Measurements from ENCODE around the gene ABL2. TPM values are rescaled to one million over a fixed set of nuclear protein-coding genes. Genes with fewer than 3 reads are reported as not detected.
A peak's percentile ranks its signal among the peaks of the same experiment; 100 is the strongest.

The ABL2 gene
- polyA plus RNA-seq, 2 of the 4 experiments (the other 2 are of a cell fraction): 12.4 TPM

GRCh38 chr1:179080866-179081686, 148.4 kb downstream of the ABL2 start:
- ATAC-seq (no peak; a peak in 1 of 6 replicates), FAIRE-seq (no peak)
- POLR2A ChIA-PET: interaction anchor here (0.7 to 1.6 kb wide), 4 partner anchors 40 to 542 kb away, joined by 3 to 6 read pairs (median 4); partner anchors contain the start of genes AXDND1 and SOAT1

DNA sequence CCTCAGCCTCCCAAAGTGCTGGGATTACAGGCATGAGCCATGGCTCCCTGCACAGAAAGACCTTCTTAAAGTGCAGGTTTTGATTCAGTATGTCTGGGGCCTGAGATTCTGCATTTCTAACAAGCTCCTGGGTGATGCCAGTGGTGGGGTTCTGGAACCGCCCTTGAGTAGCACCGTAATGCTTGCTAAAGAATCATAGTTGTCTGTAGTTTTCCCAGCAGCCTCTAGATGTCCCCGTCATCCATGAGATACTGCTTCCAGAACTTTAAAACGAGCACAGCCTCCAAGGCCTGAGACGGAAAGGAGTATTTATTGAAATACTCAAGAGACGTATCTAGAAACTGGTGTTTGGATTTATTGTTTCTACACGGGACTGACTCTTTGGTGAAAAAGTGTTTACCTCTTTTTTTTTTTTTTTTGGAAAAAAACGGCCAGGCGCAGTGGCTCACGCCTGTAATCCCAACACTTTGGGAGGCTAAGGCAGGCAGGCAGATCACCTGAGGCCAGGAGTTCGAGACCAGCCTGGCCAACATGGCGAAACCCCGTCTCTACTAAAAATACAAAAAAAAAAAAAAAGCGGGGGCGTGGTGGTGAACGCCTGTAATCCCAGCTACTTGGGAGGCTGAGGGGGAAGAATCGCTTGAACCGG, 150.2 kb downstream of the ABL2 start:
- POLR2A ChIA-PET: interaction anchor here (0.6 kb wide), 1 partner anchor 147 kb away, joined by 6 read pairs; no protein-coding TSS in a partner anchor
- 52% methylated on average over 17 of the region's 18 CpGs for WGBS (ENCODE audit: missing lambda C conversion rate)
- CTCF ChIA-PET: interaction anchor here (0.6 to 6.2 kb wide), 45 partner anchors 9 to 733 kb away, joined by 3 to 28 read pairs (median 4); partner anchors contain the start of gene SOAT1
- Histone ChIP-seq H3K4me3 (no peak overlapping the region), H3K4me2 (no peak overlapping the region), H3K27ac (no peak overlapping the region), H3K9me3 (no peaks in the 10 kb centered on the region), H3K4me1 (peaks cover 23% of the 10 kb centered on the region; the same call in 1 of the 3 replicates)
- TF ChIP-seq KDM5A (IDR thresholded peaks at IDR 0.05): no peak
- TF ChIP-seq ZFP36 (IDR thresholded peaks at IDR 0.05; ENCODE audit: borderline replicate concordance, partially characterized antibody): no peak
- TF ChIP-seq HOXB13 (CRISPR knock-in tag; IDR thresholded peaks at IDR 0.05; ENCODE audit: low read depth): no peak
- TF ChIP-seq RCOR1 (IDR thresholded peaks at IDR 0.05; ENCODE audit: low read depth, low read length): no peak
- TF ChIP-seq HOXB5 (CRISPR knock-in tag; IDR thresholded peaks at IDR 0.05): no peak
- no peak for TF ChIP-seq PHF8 (IDR thresholded peaks at IDR 0.05; ENCODE audit: borderline replicate concordance, low read depth)
- TF ChIP-seq CBX2 (IDR thresholded peaks at IDR 0.05; ENCODE audit: borderline replicate concordance, low read depth): no peak
- TF ChIP-seq CHD4 (IDR thresholded peaks at IDR 0.05; ENCODE audit: borderline replicate concordance): no peak
- TF ChIP-seq KDM1A (IDR thresholded peaks at IDR 0.05; ENCODE audit: low read depth): no peak
- no peak for TF ChIP-seq RNF2 (IDR thresholded peaks at IDR 0.05; ENCODE audit: borderline replicate concordance, low read depth)
- TF ChIP-seq SMC3 (IDR thresholded peaks at IDR 0.05): peak; percentile 72
- no peak for TF ChIP-seq TP53 (CRISPR knock-in tag; IDR thresholded peaks at IDR 0.05)
- no peak for TF ChIP-seq POLR2AphosphoS2 (conservative IDR thresholded peaks at IDR 0.05; ENCODE audit: low read length)
- TF ChIP-seq RAD21 (conservative IDR thresholded peaks at IDR 0.05 in 1 of 2, IDR thresholded peaks at IDR 0.05 in 1 of 2): peak; percentile 85 to 87
- TF ChIP-seq CTCF (IDR thresholded peaks at IDR 0.05): peak; percentile 78
- no peak for TF ChIP-seq MYC (IDR thresholded peaks at IDR 0.05; ENCODE audit: borderline replicate concordance, low read length)
- ATAC-seq: peak; percentile 19 to 37; a peak in 3 of 6 replicates
- DNase-seq (ENCODE audit: low read depth in 1 of 2, low spot score in 1 of 2): peak; percentile 66 to 86
- FAIRE-seq: no peak

More at GRCh38 chr1:179080866-179081686, 148.4 kb downstream of the ABL2 start:
- TF ChIP-seq RFX5 (IDR thresholded peaks at IDR 0.05) (no peak), JUN (IDR thresholded peaks at IDR 0.05) (no peak), ESRRA (IDR thresholded peaks at IDR 0.05; ENCODE audit: borderline replicate concordance, low read length) (no peak), RARB (CRISPR knock-in tag; IDR thresholded peaks at IDR 0.05) (no peak), RAD21 (conservative IDR thresholded peaks at IDR 0.05 in 1 of 2, IDR thresholded peaks at IDR 0.05 in 1 of 2) (no peak), HOXB13 (CRISPR knock-in tag; IDR thresholded peaks at IDR 0.05; ENCODE audit: low read depth) (no peak), MAX (IDR thresholded peaks at IDR 0.05) (no peak), KDM5A (IDR thresholded peaks at IDR 0.05) (no peak), TP53 (CRISPR knock-in tag; IDR thresholded peaks at IDR 0.05) (no peak), ZSCAN20 (CRISPR knock-in tag; IDR thresholded peaks at IDR 0.05) (no peak), EHMT2 (IDR thresholded peaks at IDR 0.05; ENCODE audit: low read depth) (no peak), HOXA7 (CRISPR knock-in tag; IDR thresholded peaks at IDR 0.05) (no peak), FOXS1 (CRISPR knock-in tag; IDR thresholded peaks at IDR 0.05) (no peak), MAFK (IDR thresholded peaks at IDR 0.05; ENCODE audit: partially characterized antibody) (no peak), CEBPB (IDR thresholded peaks at IDR 0.05) (no peak)
- TF ChIP-seq, protein P1, sequence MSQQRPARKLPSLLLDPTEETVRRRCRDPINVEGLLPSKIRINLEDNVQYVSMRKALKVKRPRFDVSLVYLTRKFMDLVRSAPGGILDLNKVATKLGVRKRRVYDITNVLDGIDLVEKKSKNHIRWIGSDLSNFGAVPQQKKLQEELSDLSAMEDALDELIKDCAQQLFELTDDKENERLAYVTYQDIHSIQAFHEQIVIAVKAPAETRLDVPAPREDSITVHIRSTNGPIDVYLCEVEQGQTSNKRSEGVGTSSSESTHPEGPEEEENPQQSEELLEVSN (IDR thresholded peaks at IDR 0.05; ENCODE audit: borderline replicate concordance, low read depth): no peak
- TF ChIP-seq, protein P2, sequence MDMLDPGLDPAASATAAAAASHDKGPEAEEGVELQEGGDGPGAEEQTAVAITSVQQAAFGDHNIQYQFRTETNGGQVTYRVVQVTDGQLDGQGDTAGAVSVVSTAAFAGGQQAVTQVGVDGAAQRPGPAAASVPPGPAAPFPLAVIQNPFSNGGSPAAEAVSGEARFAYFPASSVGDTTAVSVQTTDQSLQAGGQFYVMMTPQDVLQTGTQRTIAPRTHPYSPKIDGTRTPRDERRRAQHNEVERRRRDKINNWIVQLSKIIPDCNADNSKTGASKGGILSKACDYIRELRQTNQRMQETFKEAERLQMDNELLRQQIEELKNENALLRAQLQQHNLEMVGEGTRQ (IDR thresholded peaks at IDR 0.05): no peak
- CTCF ChIA-PET: interaction anchor here (0.7 to 6.2 kb wide), 11 partner anchors 16 to 549 kb away, joined by 3 to 28 read pairs (median 5); partner anchors contain the start of gene SOAT1
- no peaks in the 10 kb centered on the region for H3K9me3 ChIP-seq
- no peak for DNase-seq (ENCODE audit: low read depth in 1 of 2, low spot score in 1 of 2)
- peak overlapping the region; percentile 87 to 95 for H3K27ac ChIP-seq
- peaks cover 23% of the 10 kb centered on the region; the same call in 1 of the 3 replicates for H3K4me1 ChIP-seq
- peak overlapping the region; percentile 77 for H3K4me3 ChIP-seq
- WGBS (ENCODE audit: missing lambda C conversion rate): 67% methylated on average over 18 of the region's 18 CpGs
- H3K4me2 ChIP-seq: peak overlapping the region; percentile 97

Data from A549 (cell line).